OCI-LY7 (cell line): ENCODE results near the gene SPARC. TPM values are rescaled to one million over a fixed set of nuclear protein-coding genes. Genes with fewer than 3 reads are reported as not detected.

ENCODE experiments used
- BruUV-seq: library from RNA; stranded (reverse); fragments of 400-500 nt; replicated peaks from 2 replicates; lab custom pipeline; 2021; lab: Mats Ljungman, UMichigan
- CTCF ChIA-PET: fragments of 300-600 bp; sonication (Branson Sonifier 250); formaldehyde crosslinking; loops from one replicate; lab custom pipeline; 2022; ENCODE audit warnings: antibody characterized with exemption; ENCODE audit not compliant: unreplicated experiment; lab: Charles Lee
- POLR2A ChIA-PET: fragments of 300-600 bp; sonication (Branson Sonifier 250); formaldehyde crosslinking; loops from one replicate; lab custom pipeline; 2022; ENCODE audit warnings: antibody characterized with exemption; lab: Charles Lee
- DNase-seq: peaks from one replicate; pipeline ENCODE4 v3.0.0-alpha.2; 2015; ENCODE audit warnings: low spot score
- H2AFZ ChIP-seq: fragments of 200-600 bp; sonication (generic), shearing (Covaris generic); 2 replicates; pipeline ENCODE4 v1.6.1; 2014; ENCODE audit warnings: mild to moderate bottlenecking, antibody characterized with exemption, low read length, moderate library complexity
- H3K27ac ChIP-seq: fragments of 200-600 bp; sonication (generic); 2 replicates; pipeline ENCODE4 v1.5.1; 2014; ENCODE audit warnings: mixed run types, low read depth, mild to moderate bottlenecking, moderate library complexity, low read length, inconsistent platforms; ENCODE audit not compliant: poor library complexity, severe bottlenecking
- H3K36me3 ChIP-seq: fragments of 200-600 bp; sonication (generic); 2 replicates; pipeline ENCODE4 v1.6.1; 2014; ENCODE audit warnings: mild to moderate bottlenecking, antibody characterized with exemption, low read length, moderate library complexity, mixed read lengths; ENCODE audit not compliant: insufficient read depth
- H3K4me1 ChIP-seq: fragments of 200-600 bp; sonication (generic); 2 replicates; pipeline ENCODE4 v1.5.1; 2014; ENCODE audit warnings: mild to moderate bottlenecking, low read length; ENCODE audit not compliant: insufficient read depth, poor library complexity, severe bottlenecking
- H3K4me2 ChIP-seq: fragments of 200-600 bp; sonication (generic); 2 replicates; pipeline ENCODE4 v1.6.1; 2014; ENCODE audit warnings: mild to moderate bottlenecking, low read length
- H3K4me3 ChIP-seq: fragments of 200-600 bp; sonication (generic); 2 replicates; pipeline ENCODE4 v1.5.1; 2014; ENCODE audit warnings: mild to moderate bottlenecking, low read depth, low read length; ENCODE audit not compliant: poor library complexity, severe bottlenecking
- H3K79me2 ChIP-seq: fragments of 200-600 bp; sonication (generic); 2 replicates; pipeline ENCODE4 v1.6.1; 2016; ENCODE audit warnings: low read depth, mild to moderate bottlenecking, low read length, moderate library complexity, mixed read lengths; ENCODE audit not compliant: insufficient read depth
- H3K9me2 ChIP-seq: fragments of 200-600 bp; sonication (generic); 2 replicates; pipeline ENCODE4 v1.6.1; 2016; ENCODE audit warnings: mild to moderate bottlenecking, low read length, mixed read lengths; ENCODE audit not compliant: insufficient read depth
- H3K9me3 ChIP-seq: fragments of 200-600 bp; sonication (generic); 2 replicates; pipeline ENCODE4 v1.6.1; 2014; ENCODE audit warnings: mild to moderate bottlenecking, mixed run types, low read length, mixed read lengths
- H4K20me1 ChIP-seq: fragments of 200-600 bp; sonication (generic); 2 replicates; pipeline ENCODE4 v1.6.1; 2014; ENCODE audit warnings: mild to moderate bottlenecking, antibody characterized with exemption, low read length, moderate library complexity, mixed read lengths; ENCODE audit not compliant: insufficient read depth
- EZH2phosphoT487 ChIP-seq: fragments of 200-600 bp; sonication (generic); IDR thresholded peaks from 2 replicates; pipeline ENCODE4 v1.6.1; 2018; ENCODE audit warnings: low read depth, borderline replicate concordance, mild to moderate bottlenecking, mixed run types, antibody characterized with exemption, low read length, moderate library complexity, mixed read lengths
- intact Hi-C: fragments of 100-400 bp; cut with micrococcal nuclease; formaldehyde crosslinking; loops from one replicate; pipeline ENCODE4 v1.10.0; 2022; ENCODE audit not compliant: unreplicated experiment
- total RNA-seq, 2 experiments: library from RNA; depleted of rRNA in 1 of 2; stranded (reverse); fragments of >200 nt in 1 of 2; shearing (Covaris generic) in 1 of 2; gene quantifications; 2 replicates each; pipeline ENCODE4 v1.2.3, GENCODE V29; 2014 to 2022
- TF ChIP-seq, protein P1 (sequence below): fragments of 200-600 bp; sonication (generic); conservative IDR thresholded peaks from 2 replicates; pipeline ENCODE4 v1.5.1; 2014; ENCODE audit warnings: mild to moderate bottlenecking, antibody characterized with exemption, low read length, moderate library complexity, mixed read lengths

The SPARC gene
- total RNA-seq, 2 experiments from 2014 or later: 0.89 TPM; not detected in 1

DNA sequence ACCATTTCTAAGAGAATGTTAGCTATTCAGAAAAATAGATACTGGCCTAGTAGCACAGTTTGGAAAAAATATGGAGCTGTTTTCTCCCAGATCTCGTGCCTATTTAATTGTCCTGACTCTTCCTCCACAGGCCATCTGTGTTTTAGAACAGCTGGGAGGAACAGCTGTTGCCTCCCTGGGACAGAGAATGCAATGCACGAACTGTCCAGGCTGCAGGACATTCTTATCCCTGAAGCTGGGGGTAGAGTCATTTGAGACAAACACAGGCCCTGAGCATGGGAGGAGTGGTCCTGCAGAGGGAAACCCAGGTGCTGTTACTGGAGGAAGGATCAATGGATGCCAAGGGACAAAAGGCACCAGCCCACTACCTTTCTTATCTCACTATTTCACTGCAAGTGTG is 20.9 kb upstream of the SPARC start:
- Histone ChIP-seq H3K9me2 (no peaks in the 10 kb centered on the region), H3K79me2 (no peaks in the 10 kb centered on the region), H4K20me1 (no peaks in the 10 kb centered on the region), H3K27ac (no peak overlapping the region), H3K9me3 (no peaks in the 10 kb centered on the region), H3K36me3 (no peaks in the 10 kb centered on the region), H3K4me3 (no peak overlapping the region), H3K4me2 (no peak overlapping the region), H2AFZ (no peak overlapping the region), H3K4me1 (no peaks in the 10 kb centered on the region)
- CTCF ChIA-PET: interaction anchor here (0.6 kb wide), 1 partner anchor 12 kb away, joined by 3 read pairs; no protein-coding TSS in a partner anchor
- no TSS peak for BruUV-seq
- intact Hi-C loops: no loop called here
- POLR2A ChIA-PET: interaction anchor here (0.7 to 1.5 kb wide), 5 partner anchors 8 to 53 kb away, joined by 3 to 5 read pairs (median 3); no protein-coding TSS in a partner anchor
- TF ChIP-seq EZH2phosphoT487: no peak
- TF ChIP-seq, protein P1, sequence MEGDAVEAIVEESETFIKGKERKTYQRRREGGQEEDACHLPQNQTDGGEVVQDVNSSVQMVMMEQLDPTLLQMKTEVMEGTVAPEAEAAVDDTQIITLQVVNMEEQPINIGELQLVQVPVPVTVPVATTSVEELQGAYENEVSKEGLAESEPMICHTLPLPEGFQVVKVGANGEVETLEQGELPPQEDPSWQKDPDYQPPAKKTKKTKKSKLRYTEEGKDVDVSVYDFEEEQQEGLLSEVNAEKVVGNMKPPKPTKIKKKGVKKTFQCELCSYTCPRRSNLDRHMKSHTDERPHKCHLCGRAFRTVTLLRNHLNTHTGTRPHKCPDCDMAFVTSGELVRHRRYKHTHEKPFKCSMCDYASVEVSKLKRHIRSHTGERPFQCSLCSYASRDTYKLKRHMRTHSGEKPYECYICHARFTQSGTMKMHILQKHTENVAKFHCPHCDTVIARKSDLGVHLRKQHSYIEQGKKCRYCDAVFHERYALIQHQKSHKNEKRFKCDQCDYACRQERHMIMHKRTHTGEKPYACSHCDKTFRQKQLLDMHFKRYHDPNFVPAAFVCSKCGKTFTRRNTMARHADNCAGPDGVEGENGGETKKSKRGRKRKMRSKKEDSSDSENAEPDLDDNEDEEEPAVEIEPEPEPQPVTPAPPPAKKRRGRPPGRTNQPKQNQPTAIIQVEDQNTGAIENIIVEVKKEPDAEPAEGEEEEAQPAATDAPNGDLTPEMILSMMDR: no peak
- DNase-seq: no peak

DNA sequence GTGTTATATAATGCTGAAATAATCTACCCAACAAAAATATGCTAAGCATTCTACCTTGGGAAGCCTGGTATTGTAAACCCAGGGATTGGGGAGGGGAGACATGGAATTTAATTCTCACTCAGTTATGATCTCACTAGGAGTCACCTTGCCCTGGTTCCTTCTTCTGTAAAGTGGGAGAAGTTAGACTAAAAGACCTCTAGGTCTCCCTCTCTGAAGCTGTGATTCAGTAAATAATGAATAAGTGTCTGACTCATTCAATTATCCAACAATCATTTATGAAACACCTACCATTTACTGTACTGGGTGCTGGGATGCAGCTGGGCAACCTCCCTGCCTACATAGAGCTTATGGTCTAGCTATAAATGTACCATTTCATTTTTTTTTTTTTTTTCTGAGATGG is 20.2 kb upstream of the SPARC start:
- H4K20me1 ChIP-seq: no peaks in the 10 kb centered on the region
- H3K27ac ChIP-seq: no peak overlapping the region
- TF ChIP-seq, protein P1: no peak
- no peak for TF ChIP-seq EZH2phosphoT487
- H3K4me3 ChIP-seq: no peak overlapping the region
- no peaks in the 10 kb centered on the region for H3K9me2 ChIP-seq
- no peak overlapping the region for H2AFZ ChIP-seq
- no peaks in the 10 kb centered on the region for H3K36me3 ChIP-seq
- DNase-seq: no peak
- intact Hi-C loops: no loop called here
- no peaks in the 10 kb centered on the region for H3K9me3 ChIP-seq
- H3K79me2 ChIP-seq: no peaks in the 10 kb centered on the region
- ChIA-PET CTCF (interaction anchor here (0.6 kb wide), 1 partner anchor 13 kb away, joined by 3 read pairs; no protein-coding TSS in a partner anchor), POLR2A (interaction anchor here (0.6 to 1.5 kb wide), 5 partner anchors 9 to 53 kb away, joined by 3 read pairs; no protein-coding TSS in a partner anchor)
- no peak overlapping the region for H3K4me2 ChIP-seq
- no peaks in the 10 kb centered on the region for H3K4me1 ChIP-seq
- BruUV-seq: no TSS peak

DNA sequence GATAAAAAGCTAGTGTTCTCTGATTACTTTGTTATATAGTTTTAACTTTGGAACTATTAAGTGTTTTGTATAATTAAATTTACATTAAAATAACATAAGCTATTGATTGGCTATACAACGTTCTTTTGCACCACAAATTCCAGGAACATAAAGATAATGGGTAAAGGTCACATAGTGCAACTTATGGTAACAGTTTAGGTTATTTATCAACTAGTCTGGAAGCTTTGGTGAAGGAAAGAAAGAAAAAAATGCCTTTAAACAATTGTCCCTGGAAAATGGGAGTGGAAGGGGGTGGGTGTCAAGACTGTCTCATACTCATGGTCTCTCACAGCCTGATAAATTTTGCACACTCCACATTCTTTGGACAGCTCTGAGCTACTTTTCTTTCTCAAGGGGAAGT is 17.1 kb upstream of the SPARC start:
- no TSS peak for BruUV-seq
- no peaks in the 10 kb centered on the region for H3K9me2 ChIP-seq

More for the DNA sequence above, 17.1 kb upstream of the SPARC start:
- TF ChIP-seq, protein P1: no peak
- no peak for TF ChIP-seq EZH2phosphoT487
- Histone ChIP-seq H3K36me3 (no peaks in the 10 kb centered on the region), H3K79me2 (no peaks in the 10 kb centered on the region), H3K4me2 (no peak overlapping the region), H3K4me1 (no peaks in the 10 kb centered on the region), H4K20me1 (no peaks in the 10 kb centered on the region), H3K4me3 (no peak overlapping the region), H2AFZ (no peak overlapping the region), H3K9me3 (no peaks in the 10 kb centered on the region), H3K27ac (no peak overlapping the region)
- intact Hi-C loops: loop anchor here (1.0 to 5.0 kb wide), 2 partner anchors 40 to 451 kb away; partner anchors contain the start of gene GM2A
- POLR2A ChIA-PET: interaction anchor here (0.7 to 3.8 kb wide), 13 partner anchors 8 to 67 kb away, joined by 3 to 11 read pairs (median 5); partner anchors contain the start of gene SPARC
- CTCF ChIA-PET: interaction anchor here (0.8 to 1.3 kb wide), 4 partner anchors 12 to 43 kb away, joined by 3 to 5 read pairs (median 4); no protein-coding TSS in a partner anchor
- no peak for DNase-seq
